IMR-90 (cell line): Measurements from ENCODE around the gene P2RX7. TPM values are rescaled to one million over a fixed set of nuclear protein-coding genes. Genes with fewer than 3 reads are reported as not detected.

Source experiments
- ATAC-seq: fragments of 200-7000 bp; cut with Tn5 transposase; 2 replicates; pipeline ENCODE4 v1.9.1; 2020; ENCODE audit warnings: low read depth, mild to moderate bottlenecking, moderate library complexity
- BruUV-seq: library from RNA; stranded (reverse); fragments of 400-500 nt; replicated peaks from 2 replicates; lab custom pipeline; 2021; lab: Mats Ljungman, UMichigan
- CTCF ChIA-PET: fragments of 300-600 bp; formaldehyde crosslinking; extraction: SDS; loops from one replicate; lab custom pipeline; 2021; ENCODE audit warnings: antibody characterized with exemption; lab: Yijun Ruan, JAX
- POLR2A ChIA-PET: fragments of 300-600 bp; sonication (Branson Sonifier 250); formaldehyde crosslinking; loops from one replicate; lab custom pipeline; 2022; ENCODE audit warnings: antibody characterized with exemption; ENCODE audit not compliant: unreplicated experiment; lab: Charles Lee
- DNase-seq: peaks from one replicate; pipeline ENCODE4 v3.0.0; 2013
- H2AFZ ChIP-seq: replicated peaks from 2 replicates; pipeline ENCODE3; 2013; ENCODE audit warnings: low read length, mild to moderate bottlenecking; ENCODE audit not compliant: poor library complexity
- H2AK5ac ChIP-seq: 2 replicates; pipeline ENCODE4 v1.6.1; 2013; ENCODE audit warnings: low read depth, low read length, inconsistent platforms
- H2AK9ac ChIP-seq: replicated peaks from 2 replicates; pipeline ENCODE3; 2013; ENCODE audit warnings: mild to moderate bottlenecking, low read depth, low read length, moderate library complexity; ENCODE audit not compliant: poor library complexity
- H2BK120ac ChIP-seq: 2 replicates; pipeline ENCODE4 v1.6.1; 2013; ENCODE audit warnings: low read depth, low read length, inconsistent platforms
- H2BK15ac ChIP-seq: 3 replicates; pipeline ENCODE4 v1.6.1; 2013; ENCODE audit warnings: low read depth, low read length, inconsistent platforms
- H2BK20ac ChIP-seq: 2 replicates; pipeline ENCODE4 v1.6.1; 2013; ENCODE audit warnings: low read depth, mild to moderate bottlenecking, inconsistent platforms, low read length, moderate library complexity
- H2BK5ac ChIP-seq: 2 replicates; pipeline ENCODE4 v1.6.1; 2013; ENCODE audit warnings: mild to moderate bottlenecking, low read depth, low read length, inconsistent platforms; ENCODE audit not compliant: poor library complexity, severe bottlenecking
- H3K14ac ChIP-seq: replicated peaks from 2 replicates; pipeline ENCODE4 v1.6.1; 2013; ENCODE audit warnings: low read depth, low read length, inconsistent platforms
- H3K18ac ChIP-seq: 2 replicates; pipeline ENCODE4 v1.6.1; 2013; ENCODE audit warnings: low read depth, low read length, control low read depth
- H3K23ac ChIP-seq: 2 replicates; pipeline ENCODE4 v1.6.1; 2013; ENCODE audit warnings: low read depth, low read length, inconsistent platforms
- H3K27ac ChIP-seq: 2 replicates; pipeline ENCODE4 v1.5.1; 2013; ENCODE audit warnings: mild to moderate bottlenecking, control low read depth, low read length; ENCODE audit not compliant: insufficient read depth
- H3K27me3 ChIP-seq: 2 replicates; pipeline ENCODE4 v1.6.1; 2013; ENCODE audit warnings: low read length; ENCODE audit not compliant: control insufficient read depth, insufficient read depth
- H3K36me3 ChIP-seq: 2 replicates; pipeline ENCODE4 v1.6.1; 2013; ENCODE audit warnings: low read length, mixed read lengths; ENCODE audit not compliant: control insufficient read depth, insufficient read depth
- H3K4ac ChIP-seq: 2 replicates; pipeline ENCODE4 v1.6.1; 2013; ENCODE audit warnings: low read depth, low read length, inconsistent platforms
- H3K4me1 ChIP-seq: 2 replicates; pipeline ENCODE4 v1.6.1; 2013; ENCODE audit warnings: low read length, mixed read lengths; ENCODE audit not compliant: control insufficient read depth, insufficient read depth
- H3K4me2 ChIP-seq: 2 replicates; pipeline ENCODE4 v1.6.1; 2013; ENCODE audit warnings: low read depth, mild to moderate bottlenecking, control low read depth, low read length, moderate library complexity
- H3K4me3 ChIP-seq: 2 replicates; pipeline ENCODE4 v1.5.1; 2013; ENCODE audit warnings: low read depth, mild to moderate bottlenecking, control low read depth, low read length, moderate library complexity; ENCODE audit not compliant: insufficient read depth
- H3K56ac ChIP-seq: 2 replicates; pipeline ENCODE4 v1.6.1; 2013; ENCODE audit warnings: low read length, inconsistent platforms; ENCODE audit not compliant: insufficient read depth; ENCODE audit errors: extremely low read depth
- H3K79me1 ChIP-seq, 2 experiments: 2 replicates each; pipeline ENCODE4 v1.6.1; 2013; ENCODE audit warnings: low read length in 2 of 2, inconsistent platforms in 1 of 2, low read depth in 1 of 2
- H3K9ac ChIP-seq: 2 replicates; pipeline ENCODE4 v1.6.1; 2013; ENCODE audit warnings: low read depth, low read length, control low read depth
- H3K9me1 ChIP-seq: 2 replicates; pipeline ENCODE4 v1.6.1; 2013; ENCODE audit warnings: low read length, inconsistent platforms; ENCODE audit not compliant: insufficient read depth
- H3K9me3 ChIP-seq: 2 replicates; pipeline ENCODE4 v1.6.1; 2013; ENCODE audit warnings: low read length; ENCODE audit not compliant: control insufficient read depth, insufficient read depth
- H4K20me1 ChIP-seq: 2 replicates; pipeline ENCODE4 v1.6.1; 2013; ENCODE audit warnings: low read length, inconsistent platforms; ENCODE audit not compliant: insufficient read depth
- H4K5ac ChIP-seq: 2 replicates; pipeline ENCODE4 v1.6.1; 2013; ENCODE audit warnings: mild to moderate bottlenecking, low read depth, low read length, control low read depth
- H4K8ac ChIP-seq, 2 experiments: 2 replicates each; pipeline ENCODE4 v1.6.1; 2013; ENCODE audit warnings: low read depth in 2 of 2, low read length in 2 of 2, control low read depth in 1 of 2, inconsistent platforms in 1 of 2
- H4K91ac ChIP-seq: 2 replicates; pipeline ENCODE4 v1.6.1; 2013; ENCODE audit warnings: low read depth, low read length, inconsistent platforms; ENCODE audit not compliant: insufficient read depth
- BHLHE40 ChIP-seq: fragments of 150-350 bp; IDR thresholded peaks from 2 replicates; pipeline ENCODE4 v1.6.1; 2016; ENCODE audit warnings: mild to moderate bottlenecking, low read depth, low read length
- CEBPB ChIP-seq: IDR thresholded peaks from 2 replicates; pipeline ENCODE4 v1.6.1; 2012; ENCODE audit warnings: low read depth, low read length, improper control_type of control experiment
- CHD1 ChIP-seq: IDR thresholded peaks from 2 replicates; pipeline ENCODE4 v1.6.1; 2012; ENCODE audit warnings: low read depth, low read length, improper control_type of control experiment
- CTCF ChIP-seq: conservative IDR thresholded peaks from 2 replicates; pipeline ENCODE4 v1.5.1; 2012; ENCODE audit warnings: mild to moderate bottlenecking, low read depth, low read length, improper control_type of control experiment
- ELK1 ChIP-seq: fragments of 150-350 bp; IDR thresholded peaks from 2 replicates; pipeline ENCODE4 v1.6.1; 2016; ENCODE audit warnings: low read depth, mild to moderate bottlenecking, low read length, moderate library complexity, borderline replicate concordance
- FOS ChIP-seq: fragments of 150-350 bp; IDR thresholded peaks from 2 replicates; pipeline ENCODE4 v1.6.1; 2016; ENCODE audit warnings: low read depth, low read length
- MAFK ChIP-seq: IDR thresholded peaks from 2 replicates; pipeline ENCODE4 v1.6.1; 2012; ENCODE audit warnings: low read depth, low read length, improper control_type of control experiment
- MAZ ChIP-seq: IDR thresholded peaks from 2 replicates; pipeline ENCODE4 v1.6.1; 2012; ENCODE audit warnings: low read depth, mild to moderate bottlenecking, low read length, improper control_type of control experiment, moderate library complexity, borderline replicate concordance
- MXI1 ChIP-seq: IDR thresholded peaks from 2 replicates; pipeline ENCODE4 v1.6.1; 2012; ENCODE audit warnings: low read depth, mild to moderate bottlenecking, low read length, moderate library complexity, borderline replicate concordance
- NFE2L2 ChIP-seq: fragments of 150-350 bp; IDR thresholded peaks from 2 replicates; pipeline ENCODE4 v1.6.1; 2016; ENCODE audit warnings: low read depth, mild to moderate bottlenecking, low read length
- POLR2A ChIP-seq: IDR thresholded peaks from 2 replicates; pipeline ENCODE4 v1.6.1; 2012; ENCODE audit warnings: mild to moderate bottlenecking, low read depth, low read length
- RAD21 ChIP-seq: IDR thresholded peaks from 2 replicates; pipeline ENCODE4 v1.6.1; 2012; ENCODE audit warnings: low read length, improper control_type of control experiment
- RCOR1 ChIP-seq: IDR thresholded peaks from 2 replicates; pipeline ENCODE4 v1.6.1; 2012; ENCODE audit warnings: mild to moderate bottlenecking, low read length, improper control_type of control experiment; ENCODE audit not compliant: insufficient replicate concordance
- RFX5 ChIP-seq: IDR thresholded peaks from 2 replicates; pipeline ENCODE4 v1.8.0; 2012; ENCODE audit warnings: low read depth, mild to moderate bottlenecking, low read length, moderate library complexity
- SMC3 ChIP-seq: fragments of 150-350 bp; IDR thresholded peaks from 2 replicates; pipeline ENCODE4 v1.6.1; 2016; ENCODE audit warnings: low read depth, mild to moderate bottlenecking, antibody characterized with exemption, low read length, moderate library complexity
- USF2 ChIP-seq: fragments of 150-350 bp; IDR thresholded peaks from 2 replicates; pipeline ENCODE4 v1.6.1; 2017; ENCODE audit warnings: mild to moderate bottlenecking, antibody characterized with exemption, low read length, low read depth
- WGBS, 2 experiments: methylation state at CpG; one replicate each; pipeline versions ENCODE4 v1.1.5 to v1.1.7; 2013; ENCODE audit warnings: missing lambda C conversion rate in 2 of 2; ENCODE audit not compliant: insufficient read length in 1 of 2; ENCODE audit errors: extremely low coverage in 2 of 2; 5-methylcytosine and 5-hydroxymethylcytosine counted together
- dilution Hi-C: fragments of 300-500 bp; cut with HindIII; formaldehyde crosslinking; loops from one replicate; pipeline ENCODE4 v1.14.3; 2018; ENCODE audit warnings: low sequenced_read_pairs; ENCODE audit not compliant: unreplicated experiment
- in situ Hi-C: fragments of 300-500 bp; cut with MboI; formaldehyde crosslinking; loops from 3 replicates; pipeline ENCODE4 v1.14.3; 2019; ENCODE audit warnings: low sequenced_read_pairs, inconsistent platforms, mixed read lengths
- intact Hi-C: fragments of 100-400 bp; cut with micrococcal nuclease; formaldehyde crosslinking; loops from 2 replicates; pipeline ENCODE4 v1.10.0; 2022
- polyA plus RNA-seq, 3 experiments: library from polyadenylated mRNA; depleted of rRNA; stranded (reverse); fragments of >200 nt; gene quantifications; 2 replicates each; pipeline ENCODE4 v1.2.3, GENCODE V29; 2012; ENCODE audit warnings: low replicate concordance in 1 of 3
- total RNA-seq: library from RNA; depleted of rRNA; stranded (reverse); fragments of >200 nt; gene quantifications from 2 replicates; pipeline ENCODE4 v1.2.3, GENCODE V29; 2012

Gene P2RX7
- total and polyA plus RNA-seq, 2 of the 4 experiments (the other 2 are of a cell fraction), result 0.07 to 0.18 TPM

- Histone ChIP-seq H3K9me3 (peaks cover 5% of the 10 kb centered on the region), H3K36me3 (no peaks in the 10 kb centered on the region), H4K8ac (no peak overlapping the region), H3K4ac (no peak overlapping the region), H3K4me2 (no peak overlapping the region), H2AFZ (no peak overlapping the region), H3K14ac (no peak overlapping the region), H3K4me1 (no peaks in the 10 kb centered on the region), H3K9ac (no peak overlapping the region), H4K20me1 (no peaks in the 10 kb centered on the region), H3K79me1 (no peaks in the 10 kb centered on the region), H2BK15ac (no peak overlapping the region), H2BK5ac (no peak overlapping the region), H3K4me3 (no peak overlapping the region), H3K9me1 (no peaks in the 10 kb centered on the region), H3K27me3 (peaks cover 10% of the 10 kb centered on the region), H2AK5ac (no peak overlapping the region), H2AK9ac (no peak overlapping the region), H2BK120ac (no peak overlapping the region), H4K5ac (no peak overlapping the region), H2BK20ac (no peak overlapping the region), H3K27ac (no peak overlapping the region), H3K23ac (no peak overlapping the region), H3K18ac (no peak overlapping the region), H4K91ac (no peak overlapping the region), H3K56ac (no peak overlapping the region)
- dilution Hi-C loops (no loop called here), in situ Hi-C loops (no loop called here), intact Hi-C loops (no loop called here)
- ChIA-PET POLR2A (no interaction called here), CTCF (no interaction called here)
- TF ChIP-seq CTCF, result no peak
- no peak for TF ChIP-seq MAZ
- no peak for TF ChIP-seq NFE2L2
- no peak for TF ChIP-seq BHLHE40
- TF ChIP-seq USF2, result no peak
- TF ChIP-seq RAD21, result no peak
- TF ChIP-seq RCOR1, result no peak
- no peak for TF ChIP-seq ELK1
- TF ChIP-seq MAFK, result no peak
- no peak for TF ChIP-seq CHD1
- TF ChIP-seq POLR2A, result no peak
- TF ChIP-seq FOS, result no peak
- TF ChIP-seq CEBPB, result no peak
- TF ChIP-seq MXI1, result no peak
- no peak for TF ChIP-seq RFX5
- no peak for TF ChIP-seq SMC3
- no peak for DNase-seq
- WGBS, 2 experiments, result no CpG with 5 or more reads among the region's 2 CpGs
- no TSS peak for BruUV-seq
- no peak for ATAC-seq
Measured at GRCh38 chr12:121162985-121163384, 30.3 kb downstream of the P2RX7 start.
